Trophoblast cell (in vitro differentiated cells and primary cell): ENCODE measurements around the gene PARL.
A peak's percentile ranks its signal among the peaks of the same experiment; 100 is the strongest.
"Not testable (repeated sequence)": the region's sequence is repeated elsewhere in the genome, so short reads cannot be mapped to it uniquely, and the experiment has no call there.

Experiments
- DNase-seq, 2 donors: peaks; one replicate each; pipeline ENCODE4 v3.0.0-alpha.2; 2016
- H2AFZ ChIP-seq: 2 replicates; pipeline ENCODE4 v1.6.1; 2013; ENCODE audit warnings: low read length, moderate library complexity, mild to moderate bottlenecking; ENCODE audit not compliant: insufficient read depth, poor library complexity
- H2AK5ac ChIP-seq: 2 replicates; pipeline ENCODE4 v1.6.1; 2013; ENCODE audit warnings: mild to moderate bottlenecking, low read length
- H2BK120ac ChIP-seq: 2 replicates; pipeline ENCODE4 v1.6.1; 2013; ENCODE audit warnings: low read length, mild to moderate bottlenecking, moderate library complexity; ENCODE audit not compliant: insufficient read depth, poor library complexity
- H2BK12ac ChIP-seq: 2 replicates; pipeline ENCODE4 v1.6.1; 2013; ENCODE audit warnings: mild to moderate bottlenecking, low read length, moderate library complexity
- H2BK5ac ChIP-seq: 2 replicates; pipeline ENCODE4 v1.6.1; 2013; ENCODE audit warnings: low read length, low read depth, moderate library complexity, mild to moderate bottlenecking; ENCODE audit not compliant: poor library complexity
- H3K14ac ChIP-seq: 2 replicates; pipeline ENCODE4 v1.6.1; 2013; ENCODE audit warnings: mild to moderate bottlenecking, low read length
- H3K18ac ChIP-seq: 2 replicates; pipeline ENCODE4 v1.6.1; 2013; ENCODE audit warnings: mild to moderate bottlenecking, low read length
- H3K23ac ChIP-seq: 2 replicates; pipeline ENCODE4 v1.6.1; 2013; ENCODE audit warnings: low read length
- H3K27ac ChIP-seq: 2 replicates; pipeline ENCODE4 v1.5.1; 2013; ENCODE audit warnings: low read depth, mild to moderate bottlenecking, inconsistent platforms, low read length, moderate library complexity
- H3K27me3 ChIP-seq: 2 replicates; pipeline ENCODE4 v1.6.1; 2013; ENCODE audit warnings: inconsistent platforms, mild to moderate bottlenecking, low read length, moderate library complexity; ENCODE audit not compliant: insufficient read depth
- H3K36me3 ChIP-seq, 2 experiments: 1 replicate in 1 of 2; 2 replicates in 1 of 2; pipeline ENCODE4 v1.6.1; 2013; ENCODE audit warnings: low read length in 2 of 2, mild to moderate bottlenecking in 2 of 2, moderate library complexity in 1 of 2; ENCODE audit not compliant: insufficient read depth in 2 of 2, control insufficient read depth in 1 of 2
- H3K4ac ChIP-seq: 2 replicates; pipeline ENCODE4 v1.6.1; 2013; ENCODE audit warnings: low read depth, mild to moderate bottlenecking, low read length, moderate library complexity
- H3K4me1 ChIP-seq, 2 experiments: 1 replicate in 1 of 2; 2 replicates in 1 of 2; pipeline ENCODE4 v1.6.1; 2013; ENCODE audit warnings: low read length in 2 of 2, mild to moderate bottlenecking in 2 of 2, moderate library complexity in 1 of 2; ENCODE audit not compliant: insufficient read depth in 2 of 2, control insufficient read depth in 1 of 2
- H3K4me2 ChIP-seq: 2 replicates; pipeline ENCODE4 v1.6.1; 2013; ENCODE audit warnings: inconsistent platforms, mild to moderate bottlenecking, low read length, moderate library complexity
- H3K4me3 ChIP-seq: 2 replicates; pipeline ENCODE4 v1.5.1; 2013; ENCODE audit warnings: mild to moderate bottlenecking, low read depth, low read length, inconsistent platforms
- H3K79me1 ChIP-seq: one replicate; pipeline ENCODE4 v1.6.1; 2013; ENCODE audit warnings: low read length
- H3K79me2 ChIP-seq: 2 replicates; pipeline ENCODE4 v1.6.1; 2013; ENCODE audit warnings: low read length, mild to moderate bottlenecking; ENCODE audit not compliant: control insufficient read depth, insufficient read depth, poor library complexity
- H3K9ac ChIP-seq: 2 replicates; pipeline ENCODE4 v1.6.1; 2013; ENCODE audit warnings: mild to moderate bottlenecking, low read length
- H3K9me3 ChIP-seq: 2 replicates; pipeline ENCODE4 v1.6.1; 2013; ENCODE audit warnings: low read depth, mild to moderate bottlenecking, control low read depth, inconsistent platforms, low read length; ENCODE audit not compliant: insufficient read depth
- H4K12ac ChIP-seq: 2 replicates; pipeline ENCODE4 v1.6.1; 2013; ENCODE audit warnings: low read depth, mild to moderate bottlenecking, low read length, moderate library complexity
- H4K8ac ChIP-seq: 2 replicates; pipeline ENCODE4 v1.6.1; 2013; ENCODE audit warnings: low read depth, mild to moderate bottlenecking, low read length, moderate library complexity
- H4K91ac ChIP-seq: one replicate; pipeline ENCODE4 v1.6.1; 2013; ENCODE audit warnings: low read depth, mild to moderate bottlenecking, low read length, moderate library complexity
- WGBS: extraction: QIAGEN DNeasy Blood & Tissue Kit; methylation state at CpG from one replicate; pipeline ENCODE4 v1.1.7; 2013; ENCODE audit warnings: missing lambda C conversion rate; ENCODE audit not compliant: insufficient read length, insufficient coverage; ENCODE audit errors: extremely low coverage; 5-methylcytosine and 5-hydroxymethylcytosine counted together

Gene PARL

DNA sequence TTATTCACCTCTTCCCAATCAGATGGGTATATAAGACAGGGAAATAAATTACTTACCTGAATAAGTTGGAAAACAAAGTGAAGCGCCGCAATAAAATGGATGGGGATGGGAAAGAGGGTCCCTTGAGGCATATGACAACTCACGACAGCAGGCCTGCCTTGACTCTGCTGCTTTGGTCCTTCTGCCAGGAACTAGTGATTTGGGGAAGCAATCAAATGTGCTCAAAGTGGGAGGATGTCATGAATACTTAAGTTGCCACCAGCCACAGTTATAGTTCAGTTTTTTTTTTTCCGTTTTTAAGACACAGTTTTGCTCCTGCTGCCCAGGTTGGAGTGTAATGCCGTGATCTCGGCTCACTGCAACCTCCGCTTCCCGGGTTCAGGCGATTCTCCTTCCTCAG lies 4.6 kb downstream of the PARL start:
- Histone ChIP-seq H3K4me2 (no peak overlapping the region), H3K4me3 (no peak overlapping the region), H3K4me1 (peaks cover 0 to 3% of the 10 kb centered on the region in 2 experiments), H3K36me3 (peaks cover 2% of the 10 kb centered on the region in 2 experiments), H4K8ac (no peak overlapping the region), H2BK5ac (no peak overlapping the region), H2BK120ac (no peak overlapping the region), H3K79me1 (peaks cover 5% of the 10 kb centered on the region), H3K27ac (no peak overlapping the region), H4K91ac (no peak overlapping the region), H2AK5ac (no peak overlapping the region), H3K9me3 (no peaks in the 10 kb centered on the region), H2AFZ (no peak overlapping the region), H3K23ac (no peak overlapping the region), H3K14ac (no peak overlapping the region), H3K9ac (no peak overlapping the region), H3K18ac (no peak overlapping the region), H3K4ac (no peak overlapping the region), H2BK12ac (no peak overlapping the region), H3K79me2 (peaks cover 8% of the 10 kb centered on the region), H3K27me3 (no peaks in the 10 kb centered on the region), H4K12ac (no peak overlapping the region)
- WGBS = no CpG with 5 or more reads among the region's 9 CpGs
- DNase-seq = no peak

GRCh38 chr3:183879243-183879642 lies 5.4 kb downstream of the PARL start:
- Histone ChIP-seq H3K14ac (no peak overlapping the region), H3K27me3 (no peaks in the 10 kb centered on the region), H3K79me1 (peaks cover under 1% of the 10 kb centered on the region), H2BK5ac (no peak overlapping the region), H3K9ac (no peak overlapping the region), H4K12ac (no peak overlapping the region), H4K91ac (no peak overlapping the region), H3K27ac (no peak overlapping the region), H4K8ac (no peak overlapping the region), H2BK12ac (no peak overlapping the region), H3K79me2 (peaks cover 6% of the 10 kb centered on the region), H2AFZ (no peak overlapping the region), H3K18ac (no peak overlapping the region), H3K4ac (peak overlapping the region; percentile 64), H3K4me3 (no peak overlapping the region), H3K4me1 (peaks cover 0 to 3% of the 10 kb centered on the region in 2 experiments), H2AK5ac (no peak overlapping the region), H3K4me2 (no peak overlapping the region), H2BK120ac (no peak overlapping the region), H3K9me3 (no peaks in the 10 kb centered on the region), H3K23ac (no peak overlapping the region), H3K36me3 (peaks cover 2% of the 10 kb centered on the region in 2 experiments)
- no CpG with 5 or more reads among the region's 2 CpGs for WGBS
- DNase-seq = no peak

- Histone ChIP-seq H3K36me3 (peaks cover 2% of the 10 kb centered on the region in 2 experiments), H3K14ac (no peak overlapping the region), H4K8ac (no peak overlapping the region), H3K18ac (no peak overlapping the region), H2BK5ac (no peak overlapping the region), H3K79me1 (no peaks in the 10 kb centered on the region), H2BK120ac (no peak overlapping the region), H3K9ac (no peak overlapping the region), H3K4me1 (no peaks in the 10 kb centered on the region), H3K4ac (peak overlapping the region; percentile 30), H3K23ac (no peak overlapping the region), H4K91ac (no peak overlapping the region), H3K4me2 (no peak overlapping the region), H3K27ac (no peak overlapping the region), H3K9me3 (no peaks in the 10 kb centered on the region), H2AFZ (no peak overlapping the region), H3K27me3 (no peaks in the 10 kb centered on the region), H2BK12ac (no peak overlapping the region), H3K4me3 (no peak overlapping the region), H2AK5ac (no peak overlapping the region), H3K79me2 (peaks cover 5% of the 10 kb centered on the region), H4K12ac (no peak overlapping the region)
- DNase-seq = peak in 1 of 2 donors; percentile 16
- WGBS = no CpG with 5 or more reads among the region's 8 CpGs
Measured at GRCh38 chr3:183878071-183878470, 6.6 kb downstream of the PARL start.

DNA sequence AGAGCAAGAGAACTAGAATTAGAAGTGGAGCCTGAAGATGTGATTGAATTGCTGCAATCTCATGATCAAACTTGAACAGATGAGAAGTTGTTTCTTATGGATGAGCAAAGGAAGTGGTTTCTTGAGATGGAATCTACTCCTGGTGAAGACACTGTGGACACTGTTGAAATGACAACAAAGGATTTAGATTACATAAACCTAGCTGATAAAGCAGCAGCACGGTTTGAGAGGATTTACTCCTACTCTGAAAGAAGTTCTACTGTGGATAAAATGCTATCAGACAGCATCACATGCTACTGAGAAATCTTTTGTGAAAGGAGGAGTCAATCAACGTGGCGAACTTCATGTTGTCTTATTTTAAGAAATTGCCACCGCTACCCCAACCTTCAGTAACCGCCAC lies 7.5 kb downstream of the PARL start:
- H4K12ac ChIP-seq, H3K36me3 ChIP-seq, H3K4me2 ChIP-seq, H3K4me1 ChIP-seq, H2AFZ ChIP-seq, H4K91ac ChIP-seq, H3K9ac ChIP-seq, H2BK120ac ChIP-seq, H2BK12ac ChIP-seq, H2BK5ac ChIP-seq, H3K27ac ChIP-seq, DNase-seq, H3K27me3 ChIP-seq, H3K18ac ChIP-seq, H4K8ac ChIP-seq, H3K4ac ChIP-seq, H3K79me1 ChIP-seq, H3K4me3 ChIP-seq, H3K9me3 ChIP-seq, H3K79me2 ChIP-seq, H3K23ac ChIP-seq, H3K14ac ChIP-seq, H2AK5ac ChIP-seq: not testable (repeated sequence)
- WGBS = no CpG with 5 or more reads among the region's 5 CpGs
